Activated CD8-positive, alpha-beta T cell treated with anti-CD3 and anti-CD28 coated beads, Interleukin-2, amount 10 ng/mL, durations not matched to agents 7 days and 5 days (primary cell): ENCODE results near the gene MALRD1. TPM values are rescaled to one million over a fixed set of nuclear protein-coding genes. Genes with fewer than 3 reads are reported as not detected.

Experiments used
- ATAC-seq: fragments of 150-1000 bp; cut with Tn5 transposase; one replicate; pipeline ENCODE4 v1.10.0; 2021; ENCODE audit warnings: moderate library complexity
- CTCF ChIA-PET: fragments of 350-600 bp; sonication (Branson Sonifier 250); formaldehyde crosslinking; loops from one replicate; lab custom pipeline; 2021; ENCODE audit warnings: antibody characterized with exemption; lab: Charles Lee
- POLR2A ChIA-PET: fragments of 350-600 bp; sonication (Branson Sonifier 250); formaldehyde crosslinking; loops from one replicate; lab custom pipeline; 2021; ENCODE audit warnings: antibody characterized with exemption; lab: Charles Lee
- DNase-seq: peaks from one replicate; pipeline ENCODE4 v3.0.0-alpha.2; 2020
- H3K27ac Mint-ChIP-seq: one replicate; pipeline ENCODE4 v1.8.0; 2021; ENCODE audit warnings: mild to moderate bottlenecking, mixed read lengths
- H3K27me3 Mint-ChIP-seq: one replicate; pipeline ENCODE4 v1.8.0; 2021; ENCODE audit warnings: low read depth, mixed read lengths
- H3K36me3 Mint-ChIP-seq: one replicate; pipeline ENCODE4 v1.8.0; 2021; ENCODE audit warnings: low read depth, mixed read lengths
- H3K4me1 Mint-ChIP-seq: one replicate; pipeline ENCODE4 v1.8.0; 2021; ENCODE audit warnings: low read depth, mixed read lengths
- H3K4me3 Mint-ChIP-seq: one replicate; pipeline ENCODE4 v1.8.0; 2021; ENCODE audit warnings: mild to moderate bottlenecking, mixed read lengths
- H3K9me3 Mint-ChIP-seq: one replicate; pipeline ENCODE4 v1.8.0; 2022; ENCODE audit warnings: mixed read lengths; ENCODE audit not compliant: insufficient read depth
- total RNA-seq, 2 experiments: library from RNA; stranded (reverse); gene quantifications; one replicate each; pipeline ENCODE4 v1.2.3, GENCODE V29; 2021

MALRD1 gene
- total RNA-seq, 2 experiments from 2014 or later, result not detected

DNA sequence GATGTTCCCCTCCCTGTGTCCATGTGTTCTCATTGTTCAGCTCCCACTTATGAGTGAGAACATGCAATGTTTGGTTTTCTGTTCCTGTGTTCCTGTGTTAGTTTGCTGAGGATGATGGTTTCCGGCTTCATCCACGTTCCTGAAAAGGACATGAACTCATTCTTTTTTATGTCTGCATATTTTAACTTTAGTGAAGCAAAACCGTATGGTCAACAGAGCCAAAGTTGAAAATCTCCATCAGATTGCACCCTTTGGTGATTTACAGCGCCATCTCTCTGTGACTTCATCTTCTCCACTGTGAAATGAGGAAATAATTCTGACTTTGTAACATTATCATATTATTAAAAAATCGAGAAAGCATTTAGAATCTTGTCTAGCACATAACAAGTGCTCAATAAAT lies 635.4 kb downstream of the MALRD1 start:
- Mint-ChIP-seq H3K27me3 (no peaks in the 10 kb centered on the region), H3K4me3 (no peak overlapping the region), H3K9me3 (no peaks in the 10 kb centered on the region), H3K36me3 (no peaks in the 10 kb centered on the region), H3K4me1 (no peaks in the 10 kb centered on the region), H3K27ac (no peak overlapping the region)
- POLR2A ChIA-PET, result no interaction called here
- DNase-seq (no peak), ATAC-seq (no peak)
- CTCF ChIA-PET, result no interaction called here

- Mint-ChIP-seq H3K27ac (no peak overlapping the region), H3K4me3 (no peak overlapping the region), H3K9me3 (no peaks in the 10 kb centered on the region), H3K4me1 (no peaks in the 10 kb centered on the region), H3K27me3 (no peaks in the 10 kb centered on the region), H3K36me3 (no peaks in the 10 kb centered on the region)
- ChIA-PET CTCF (no interaction called here), POLR2A (no interaction called here)
- no peak for ATAC-seq
- no peak for DNase-seq
Measured at GRCh38 chr10:19688344-19688743, 639.7 kb downstream of the MALRD1 start.

GRCh38 chr10:19689231-19689630 lies 640.6 kb downstream of the MALRD1 start:
- Mint-ChIP-seq H3K4me1 (no peaks in the 10 kb centered on the region), H3K4me3 (no peak overlapping the region), H3K27me3 (no peaks in the 10 kb centered on the region), H3K9me3 (no peaks in the 10 kb centered on the region), H3K27ac (no peak overlapping the region), H3K36me3 (no peaks in the 10 kb centered on the region)
- DNase-seq, result no peak
- ChIA-PET POLR2A (no interaction called here), CTCF (no interaction called here)
- ATAC-seq, result no peak

DNA sequence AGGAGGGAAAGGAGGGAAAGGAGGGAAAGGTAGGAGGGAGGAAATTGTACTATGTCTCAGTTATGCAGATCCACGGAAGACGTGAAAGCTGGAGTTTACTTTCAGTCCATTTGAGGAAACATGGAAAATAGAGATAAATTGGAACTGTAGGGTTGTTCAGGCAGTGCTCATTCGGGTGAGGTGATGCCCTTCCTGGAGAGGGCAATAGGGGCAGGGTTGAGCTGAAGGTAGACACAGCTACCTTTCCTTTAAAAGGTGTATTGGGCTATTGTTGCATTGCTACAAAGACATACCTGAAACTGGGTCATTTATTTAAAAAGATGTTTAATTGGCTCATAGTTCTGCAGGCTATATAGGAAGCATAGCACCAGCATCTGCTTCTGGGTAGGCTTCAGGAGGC lies 650.7 kb downstream of the MALRD1 start:
- no peak for ATAC-seq
- CTCF ChIA-PET, result no interaction called here
- Mint-ChIP-seq H3K27me3 (no peaks in the 10 kb centered on the region), H3K27ac (no peak overlapping the region), H3K4me3 (no peak overlapping the region), H3K9me3 (peaks cover 8% of the 10 kb centered on the region), H3K4me1 (no peaks in the 10 kb centered on the region), H3K36me3 (no peaks in the 10 kb centered on the region)
- POLR2A ChIA-PET, result no interaction called here
- DNase-seq, result no peak

DNA sequence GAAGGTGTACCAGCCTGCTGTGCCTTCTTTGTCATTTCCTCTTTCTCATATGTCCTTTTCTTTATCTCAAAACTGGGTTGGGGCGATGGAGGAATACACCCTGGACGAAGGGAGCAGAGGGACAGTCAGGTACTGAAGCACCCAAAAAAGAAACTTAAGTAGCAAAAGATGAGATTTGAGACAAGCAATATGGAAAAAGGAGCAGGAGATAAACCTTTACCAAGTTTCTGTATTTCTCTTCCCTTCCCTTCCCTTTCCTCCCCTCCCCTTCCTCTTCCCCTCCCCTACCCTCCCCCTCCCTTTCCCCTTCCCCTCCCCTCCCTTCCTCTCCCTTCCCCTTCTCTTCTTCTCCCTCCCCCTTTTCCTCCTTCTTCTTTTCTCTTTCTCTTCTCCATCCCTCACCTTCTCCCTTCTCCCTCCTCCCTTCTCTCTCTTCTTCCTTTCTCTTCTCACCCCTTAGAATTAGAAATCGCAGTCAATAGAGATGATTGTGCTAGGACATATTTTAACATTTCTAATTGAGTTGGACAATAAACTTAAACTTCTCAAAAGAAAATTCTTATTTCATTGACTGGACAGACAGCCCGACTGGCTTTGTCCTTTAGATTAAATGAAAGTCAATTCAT lies 652.9 kb downstream of the MALRD1 start:
- no peaks in the 10 kb centered on the region for H3K27me3 Mint-ChIP-seq
- no peak overlapping the region for H3K4me3 Mint-ChIP-seq
- DNase-seq, result no peak
- H3K9me3 Mint-ChIP-seq, result peaks cover 8% of the 10 kb centered on the region
- no peak overlapping the region for H3K27ac Mint-ChIP-seq
- ChIA-PET CTCF (no interaction called here), POLR2A (no interaction called here)
- H3K4me1 Mint-ChIP-seq, result no peaks in the 10 kb centered on the region
- H3K36me3 Mint-ChIP-seq, result no peaks in the 10 kb centered on the region
- no peak for ATAC-seq

- Mint-ChIP-seq H3K27me3 (no peaks in the 10 kb centered on the region), H3K36me3 (no peaks in the 10 kb centered on the region), H3K4me3 (no peak overlapping the region), H3K9me3 (peaks cover 8% of the 10 kb centered on the region), H3K4me1 (no peaks in the 10 kb centered on the region), H3K27ac (no peak overlapping the region)
- ChIA-PET CTCF (no interaction called here), POLR2A (no interaction called here)
- ATAC-seq, result no peak
- DNase-seq, result no peak
Measured at GRCh38 chr10:19702215-19702614, 653.6 kb downstream of the MALRD1 start.

DNA sequence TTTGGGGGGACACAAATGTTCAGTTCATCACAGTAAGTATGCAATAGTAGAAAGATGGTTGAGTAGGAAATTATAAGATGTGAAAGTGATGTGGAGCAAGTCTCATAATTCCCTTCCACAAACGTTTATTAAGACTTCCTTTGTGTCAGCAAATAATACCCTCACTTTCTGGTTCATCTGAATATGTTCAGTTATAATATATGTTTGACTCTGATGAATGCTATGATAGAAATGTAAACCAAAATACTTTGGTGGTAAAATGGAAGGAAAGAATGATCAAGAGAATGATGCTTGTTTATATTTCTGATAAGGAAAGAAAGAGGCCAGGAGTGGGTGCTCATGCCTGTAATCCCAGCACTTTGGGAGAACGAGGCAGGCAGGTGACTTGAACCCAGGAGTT lies 655.9 kb downstream of the MALRD1 start:
- POLR2A ChIA-PET, result no interaction called here
- no peaks in the 10 kb centered on the region for H3K36me3 Mint-ChIP-seq
- no peaks in the 10 kb centered on the region for H3K4me1 Mint-ChIP-seq
- H3K9me3 Mint-ChIP-seq, result peaks cover 4% of the 10 kb centered on the region
- no peak overlapping the region for H3K27ac Mint-ChIP-seq
- DNase-seq, result no peak
- H3K4me3 Mint-ChIP-seq, result no peak overlapping the region
- ATAC-seq, result no peak
- CTCF ChIA-PET, result no interaction called here
- H3K27me3 Mint-ChIP-seq, result no peaks in the 10 kb centered on the region

- no peaks in the 10 kb centered on the region for H3K4me1 Mint-ChIP-seq
- DNase-seq, result no peak
- H3K27me3 Mint-ChIP-seq, result no peaks in the 10 kb centered on the region
- H3K9me3 Mint-ChIP-seq, result peaks cover 4% of the 10 kb centered on the region
- ATAC-seq, result no peak
- no peaks in the 10 kb centered on the region for H3K36me3 Mint-ChIP-seq
- ChIA-PET POLR2A (no interaction called here), CTCF (no interaction called here)
- no peak overlapping the region for H3K4me3 Mint-ChIP-seq
- H3K27ac Mint-ChIP-seq, result no peak overlapping the region
Measured at GRCh38 chr10:19705250-19705649, 656.6 kb downstream of the MALRD1 start.

- ChIA-PET CTCF (no interaction called here), POLR2A (no interaction called here)
- Mint-ChIP-seq H3K36me3 (no peaks in the 10 kb centered on the region), H3K27me3 (no peaks in the 10 kb centered on the region), H3K4me3 (no peak overlapping the region), H3K27ac (no peak overlapping the region), H3K9me3 (peaks cover 12% of the 10 kb centered on the region), H3K4me1 (no peaks in the 10 kb centered on the region)
- DNase-seq (no peak), ATAC-seq (no peak)
Measured at GRCh38 chr10:19706904-19707303, 658.3 kb downstream of the MALRD1 start.

GRCh38 chr10:19707376-19707775 lies 658.8 kb downstream of the MALRD1 start:
- peaks cover 14% of the 10 kb centered on the region for H3K9me3 Mint-ChIP-seq
- no peaks in the 10 kb centered on the region for H3K27me3 Mint-ChIP-seq
- H3K27ac Mint-ChIP-seq, result no peak overlapping the region
- POLR2A ChIA-PET, result no interaction called here
- no peak for DNase-seq
- H3K4me1 Mint-ChIP-seq, result no peaks in the 10 kb centered on the region
- H3K4me3 Mint-ChIP-seq, result no peak overlapping the region
- CTCF ChIA-PET, result no interaction called here
- ATAC-seq, result no peak
- no peaks in the 10 kb centered on the region for H3K36me3 Mint-ChIP-seq

GRCh38 chr10:19708031-19708430 lies 659.4 kb downstream of the MALRD1 start:
- POLR2A ChIA-PET, result no interaction called here
- no peaks in the 10 kb centered on the region for H3K27me3 Mint-ChIP-seq
- no peak for ATAC-seq

DNA sequence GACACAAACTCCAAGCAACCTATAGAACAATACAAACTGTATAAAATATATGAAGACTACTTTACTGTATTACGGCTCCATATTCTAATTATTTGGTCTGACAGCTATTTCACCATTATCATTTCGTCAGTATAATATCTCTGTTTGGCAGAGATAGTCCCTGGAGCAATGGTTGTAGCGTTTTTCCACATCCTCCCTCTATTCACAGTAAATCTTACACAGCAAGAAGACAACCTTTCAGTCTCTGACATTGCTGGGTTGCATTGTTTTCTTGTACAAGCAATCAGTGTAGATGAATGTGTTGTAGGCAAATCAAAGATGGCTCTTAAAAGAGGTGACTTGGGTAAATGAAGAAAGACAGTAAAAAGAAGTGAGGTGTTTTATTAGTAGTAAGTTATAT lies 662.0 kb downstream of the MALRD1 start:
- Mint-ChIP-seq H3K4me3 (no peak overlapping the region), H3K27me3 (no peaks in the 10 kb centered on the region), H3K27ac (no peak overlapping the region), H3K9me3 (peaks cover 10% of the 10 kb centered on the region), H3K36me3 (no peaks in the 10 kb centered on the region), H3K4me1 (no peaks in the 10 kb centered on the region)
- no peak for ATAC-seq
- ChIA-PET POLR2A (no interaction called here), CTCF (no interaction called here)
- DNase-seq, result no peak

More at GRCh38 chr10:19708031-19708430, 659.4 kb downstream of the MALRD1 start:
- no peak overlapping the region for H3K4me3 Mint-ChIP-seq
- H3K4me1 Mint-ChIP-seq, result no peaks in the 10 kb centered on the region
- H3K36me3 Mint-ChIP-seq, result no peaks in the 10 kb centered on the region
- H3K27ac Mint-ChIP-seq, result no peak overlapping the region
- CTCF ChIA-PET, result no interaction called here
- no peak for DNase-seq
- peaks cover 14% of the 10 kb centered on the region for H3K9me3 Mint-ChIP-seq

DNA sequence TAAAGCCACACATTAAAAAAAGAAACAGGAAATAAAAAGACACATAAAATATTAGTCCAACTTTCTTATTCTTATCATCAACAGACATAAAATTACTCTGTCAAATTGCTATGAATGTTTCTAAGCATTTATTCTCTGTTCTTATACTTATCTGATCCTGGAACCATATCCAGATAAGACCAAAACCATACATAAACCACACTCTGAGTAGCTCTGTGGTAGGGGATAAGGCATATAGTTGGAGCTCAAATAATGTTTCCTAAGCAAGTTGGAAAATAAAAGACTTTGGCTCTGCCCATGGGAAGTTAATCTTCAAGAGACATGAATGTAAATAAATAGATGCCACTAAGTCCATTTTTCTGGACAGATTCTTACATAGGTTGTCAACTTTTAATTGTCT lies 664.6 kb downstream of the MALRD1 start:
- CTCF ChIA-PET, result no interaction called here
- no peaks in the 10 kb centered on the region for H3K36me3 Mint-ChIP-seq
- H3K4me3 Mint-ChIP-seq, result no peak overlapping the region

More for the DNA sequence above, 664.6 kb downstream of the MALRD1 start:
- POLR2A ChIA-PET, result no interaction called here
- peaks cover 10% of the 10 kb centered on the region for H3K9me3 Mint-ChIP-seq
- no peaks in the 10 kb centered on the region for H3K27me3 Mint-ChIP-seq
- no peaks in the 10 kb centered on the region for H3K4me1 Mint-ChIP-seq
- no peak overlapping the region for H3K27ac Mint-ChIP-seq
- ATAC-seq (no peak), DNase-seq (no peak)
